Right atrium auricular region (tissue), 2 donors: ENCODE measurements around the gene TAF5. TPM values are rescaled to one million over a fixed set of nuclear protein-coding genes. Genes with fewer than 3 reads are reported as not detected.

ENCODE experiments used
- DNase-seq: peaks from one replicate; pipeline ENCODE4 v3.0.0-alpha.2; 2019; ENCODE audit warnings: low spot score
- H3K27ac ChIP-seq, 2 donors: fragments of 200-600 bp; sonication (generic); 1 replicate in 1 of 2; 2 replicates in 1 of 2; pipeline ENCODE4 v1.5.1; 2016 to 2019
- H3K27me3 ChIP-seq, 2 donors: fragments of 200-600 bp; sonication (generic); one replicate each; pipeline versions ENCODE4 v1.5.1 to v1.6.0; 2017 to 2019
- H3K36me3 ChIP-seq: fragments of 200-600 bp; sonication (generic); one replicate; pipeline ENCODE4 v1.5.1; 2016
- H3K4me1 ChIP-seq, 2 donors: fragments of 200-600 bp; sonication (generic); one replicate each; pipeline versions ENCODE4 v1.5.1 to v1.6.0; 2017 to 2019
- H3K4me3 ChIP-seq, 2 donors: fragments of 200-600 bp; sonication (generic); 1 replicate in 1 of 2; 2 replicates in 1 of 2; pipeline ENCODE4 v1.5.1; 2017 to 2019; ENCODE audit warnings: mild to moderate bottlenecking in 1 of 2, moderate library complexity in 1 of 2
- H3K9me3 ChIP-seq, 2 donors: fragments of 200-600 bp; sonication (generic); one replicate each; pipeline ENCODE4 v1.5.1; 2019
- CTCF ChIP-seq, 2 donors: fragments of 200-600 bp; sonication (generic); IDR thresholded peaks; one replicate each; pipeline ENCODE4 v1.5.1; 2019; ENCODE audit warnings: antibody characterized with exemption in 2 of 2
- total RNA-seq, 2 donors: library from RNA; depleted of rRNA; stranded (reverse); fragments of >200 nt; gene quantifications; one replicate each; pipeline ENCODE4 v1.1.0, GENCODE V29; 2016

The TAF5 gene
- 1 to 10 TPM; 2.0 to 2.2 TPM for total RNA-seq

- H3K36me3 ChIP-seq, result peaks cover under 1% of the 10 kb centered on the region
- TF ChIP-seq CTCF (IDR thresholded peaks at IDR 0.05), result peak in 1 of 2 donors; percentile 25
- H3K27ac ChIP-seq, result peak within 1 kb of the TSS; percentile 68 to 90
- DNase-seq, result peak; percentile 90
- peak within 1 kb of the TSS; percentile 82 to 100 for H3K4me3 ChIP-seq
- H3K4me1 ChIP-seq, result peaks cover 0 to 13% of the 10 kb centered on the region in 2 donors
- H3K9me3 ChIP-seq, result no peaks in the 10 kb centered on the region
- H3K27me3 ChIP-seq, result no peaks in the 10 kb centered on the region
Measured at GRCh38 chr10:103367782-103368518, at the start of gene TAF5. Gene TAF5 (plus strand): TSS chr10:103367976. CDS start chr10:103367990, 14 bp downstream.

GRCh38 chr10:103327906-103328305 lies 39.9 kb upstream of the TAF5 start:
- H3K4me1 ChIP-seq, result no peaks in the 10 kb centered on the region
- H3K9me3 ChIP-seq, result no peaks in the 10 kb centered on the region
- peaks cover 58% of the 10 kb centered on the region for H3K36me3 ChIP-seq
- DNase-seq, result no peak
- TF ChIP-seq CTCF (IDR thresholded peaks at IDR 0.05), result no peak
- no peaks in the 10 kb centered on the region for H3K27me3 ChIP-seq
- no peak overlapping the region for H3K27ac ChIP-seq
- no peak overlapping the region for H3K4me3 ChIP-seq

- DNase-seq, result no peak
- TF ChIP-seq CTCF (IDR thresholded peaks at IDR 0.05), result peak; percentile 16 to 66
- no peak overlapping the region for H3K4me3 ChIP-seq
- peaks cover 39% of the 10 kb centered on the region for H3K36me3 ChIP-seq
- H3K4me1 ChIP-seq, result no peaks in the 10 kb centered on the region
- H3K27ac ChIP-seq, result no peak overlapping the region
- H3K27me3 ChIP-seq, result no peaks in the 10 kb centered on the region
- H3K9me3 ChIP-seq, result no peaks in the 10 kb centered on the region
Measured at GRCh38 chr10:103333934-103334520, 33.7 kb upstream of the TAF5 start.

- H3K9me3 ChIP-seq, result no peaks in the 10 kb centered on the region
- TF ChIP-seq CTCF (IDR thresholded peaks at IDR 0.05), result no peak
- no peaks in the 10 kb centered on the region for H3K4me1 ChIP-seq
- H3K36me3 ChIP-seq, result peaks cover 42% of the 10 kb centered on the region
- no peak overlapping the region for H3K4me3 ChIP-seq
- no peaks in the 10 kb centered on the region for H3K27me3 ChIP-seq
- no peak for DNase-seq
- H3K27ac ChIP-seq, result no peak overlapping the region
Measured at GRCh38 chr10:103334567-103334966, 33.2 kb upstream of the TAF5 start.

GRCh38 chr10:103336370-103336769 lies 31.4 kb upstream of the TAF5 start:
- peaks cover 27% of the 10 kb centered on the region for H3K36me3 ChIP-seq

More at GRCh38 chr10:103336370-103336769, 31.4 kb upstream of the TAF5 start:
- H3K4me1 ChIP-seq, result no peaks in the 10 kb centered on the region
- H3K27ac ChIP-seq, result no peak overlapping the region
- H3K9me3 ChIP-seq, result no peaks in the 10 kb centered on the region
- TF ChIP-seq CTCF (IDR thresholded peaks at IDR 0.05), result no peak
- H3K4me3 ChIP-seq, result no peak overlapping the region
- no peaks in the 10 kb centered on the region for H3K27me3 ChIP-seq
- no peak for DNase-seq
